ENCODE results near the gene MDK.

Gene MDK

GRCh38 chr11:46338988-46339666 lies 42.3 kb upstream of the MDK start:
- H3K18ac ChIP-seq (ENCODE audit: low read length), result peak overlapping the region; percentile 53
- DNase-seq, result peak; percentile 94
- no peak overlapping the region for H3K4ac ChIP-seq (ENCODE audit: low read depth, low read length)
- no peaks in the 10 kb centered on the region for H3K27me3 ChIP-seq (ENCODE audit: insufficient read depth, low read length, poor library complexity)
- no peak overlapping the region for H4K8ac ChIP-seq (ENCODE audit: low read depth, low read length)
- H3K27ac ChIP-seq (ENCODE audit: low read depth, low read length), result peak overlapping the region; percentile 61
- no CpG with 5 or more reads among the region's 16 CpGs for WGBS (ENCODE audit: extremely low coverage, insufficient coverage, low lambda C conversion rate)
- no peak overlapping the region for H2BK120ac ChIP-seq (ENCODE audit: low read depth, low read length)
- H3K9ac ChIP-seq (ENCODE audit: low read length), result peak overlapping the region; percentile 44
- H3K4me3 ChIP-seq (ENCODE audit: low read length), result no peak overlapping the region
- H3K23ac ChIP-seq (ENCODE audit: low read length), result no peak overlapping the region
- no peaks in the 10 kb centered on the region for H3K79me1 ChIP-seq (ENCODE audit: low read length)
- H3K4me1 ChIP-seq (ENCODE audit: control insufficient read depth, low read depth, low read length), result peaks cover 27% of the 10 kb centered on the region
- H3K36me3 ChIP-seq (ENCODE audit: control insufficient read depth, insufficient read depth, low read length), result no peaks in the 10 kb centered on the region
- H2BK15ac ChIP-seq (replicated peaks; ENCODE audit: low read depth), result no peak overlapping the region
- peak overlapping the region; percentile 74 for H2BK5ac ChIP-seq (ENCODE audit: low read length)
- peak overlapping the region; percentile 15 for H2AK5ac ChIP-seq (ENCODE audit: low read length)
- peak overlapping the region; percentile 71 for H3K4me2 ChIP-seq (ENCODE audit: low read length)
- peak overlapping the region; percentile 81 for H3K56ac ChIP-seq (ENCODE audit: low read length)
- H3K79me2 ChIP-seq (ENCODE audit: control insufficient read depth, insufficient read depth, low read length), result no peaks in the 10 kb centered on the region
- H4K5ac ChIP-seq (ENCODE audit: low read length), result no peak overlapping the region

DNA sequence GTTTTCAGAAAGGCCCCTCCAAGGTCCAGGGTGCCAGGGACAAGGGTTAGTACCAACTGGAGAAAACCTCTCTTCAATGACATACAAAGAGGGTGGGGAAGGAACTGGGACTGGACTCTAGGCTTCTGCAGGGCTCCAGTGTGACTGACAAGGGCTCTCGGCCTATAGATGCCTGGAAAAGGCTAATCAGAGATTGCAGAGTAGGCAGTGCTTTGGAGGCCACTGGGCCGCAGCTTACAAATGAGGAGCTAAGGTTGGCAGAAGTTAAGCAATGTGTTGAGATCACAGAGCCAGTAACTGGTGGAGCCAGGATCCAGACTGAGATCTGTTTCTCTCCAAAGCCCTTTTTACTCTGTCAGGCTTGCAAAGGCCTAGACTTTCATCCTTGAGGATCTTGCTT lies 41.7 kb upstream of the MDK start:
- Histone ChIP-seq H3K4ac (ENCODE audit: low read depth, low read length) (peak overlapping the region; percentile 22), H3K23ac (ENCODE audit: low read length) (no peak overlapping the region), H3K79me2 (ENCODE audit: control insufficient read depth, insufficient read depth, low read length) (no peaks in the 10 kb centered on the region), H3K27ac (ENCODE audit: low read depth, low read length) (peak overlapping the region; percentile 61), H2BK120ac (ENCODE audit: low read depth, low read length) (no peak overlapping the region), H3K56ac (ENCODE audit: low read length) (peak overlapping the region; percentile 68), H3K27me3 (ENCODE audit: insufficient read depth, low read length, poor library complexity) (no peaks in the 10 kb centered on the region), H3K4me3 (ENCODE audit: low read length) (no peak overlapping the region), H2BK15ac (replicated peaks; ENCODE audit: low read depth) (no peak overlapping the region), H4K8ac (ENCODE audit: low read depth, low read length) (no peak overlapping the region), H3K4me2 (ENCODE audit: low read length) (no peak overlapping the region), H3K18ac (ENCODE audit: low read length) (peak overlapping the region; percentile 11), H3K79me1 (ENCODE audit: low read length) (no peaks in the 10 kb centered on the region), H3K36me3 (ENCODE audit: control insufficient read depth, insufficient read depth, low read length) (no peaks in the 10 kb centered on the region), H2BK5ac (ENCODE audit: low read length) (no peak overlapping the region), H3K9ac (ENCODE audit: low read length) (peak overlapping the region; percentile 26), H3K4me1 (ENCODE audit: control insufficient read depth, low read depth, low read length) (peaks cover 27% of the 10 kb centered on the region), H4K5ac (ENCODE audit: low read length) (no peak overlapping the region), H2AK5ac (ENCODE audit: low read length) (peak overlapping the region; percentile 15)
- no CpG with 5 or more reads among the region's 2 CpGs for WGBS (ENCODE audit: extremely low coverage, insufficient coverage, low lambda C conversion rate)
- peak; percentile 55 for DNase-seq

DNA sequence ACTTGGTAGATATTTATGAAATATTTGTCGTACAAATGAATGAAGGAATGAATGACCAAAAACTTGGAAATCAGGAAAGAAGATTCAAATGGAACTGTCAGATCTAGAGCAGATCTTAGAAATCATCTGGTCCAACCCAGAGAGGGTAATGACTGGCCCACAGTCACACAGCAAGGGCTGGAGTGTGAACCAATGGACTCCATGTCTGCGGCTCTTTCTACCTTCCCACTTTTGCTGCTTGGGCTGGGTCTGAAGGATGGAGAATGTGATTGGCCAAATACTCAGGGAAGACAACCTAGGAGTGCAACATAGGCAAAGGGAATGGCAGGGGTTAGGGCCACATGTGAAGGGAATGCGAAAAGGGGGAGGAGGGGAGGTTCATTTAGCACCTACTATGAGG lies 40.0 kb upstream of the MDK start:
- H2AK5ac ChIP-seq (ENCODE audit: low read length), result no peak overlapping the region
- H2BK15ac ChIP-seq (replicated peaks; ENCODE audit: low read depth), result no peak overlapping the region
- H4K5ac ChIP-seq (ENCODE audit: low read length), result no peak overlapping the region
- no CpG with 5 or more reads among the region's 3 CpGs for WGBS (ENCODE audit: extremely low coverage, insufficient coverage, low lambda C conversion rate)
- peak overlapping the region; percentile 71 for H3K27ac ChIP-seq (ENCODE audit: low read depth, low read length)
- H2BK5ac ChIP-seq (ENCODE audit: low read length), result peak overlapping the region; percentile 33
- no peak overlapping the region for H3K4me2 ChIP-seq (ENCODE audit: low read length)
- no peak overlapping the region for H3K4me3 ChIP-seq (ENCODE audit: low read length)
- no peaks in the 10 kb centered on the region for H3K27me3 ChIP-seq (ENCODE audit: insufficient read depth, low read length, poor library complexity)
- peak overlapping the region; percentile 11 for H3K9ac ChIP-seq (ENCODE audit: low read length)
- H3K79me2 ChIP-seq (ENCODE audit: control insufficient read depth, insufficient read depth, low read length), result no peaks in the 10 kb centered on the region
- no peak overlapping the region for H3K4ac ChIP-seq (ENCODE audit: low read depth, low read length)
- no peaks in the 10 kb centered on the region for H3K79me1 ChIP-seq (ENCODE audit: low read length)
- peak overlapping the region; percentile 73 for H3K56ac ChIP-seq (ENCODE audit: low read length)
- DNase-seq, result no peak
- H2BK120ac ChIP-seq (ENCODE audit: low read depth, low read length), result no peak overlapping the region
- H3K18ac ChIP-seq (ENCODE audit: low read length), result peak overlapping the region; percentile 0
- H3K4me1 ChIP-seq (ENCODE audit: control insufficient read depth, low read depth, low read length), result peaks cover 30% of the 10 kb centered on the region
- H3K23ac ChIP-seq (ENCODE audit: low read length), result no peak overlapping the region
- no peaks in the 10 kb centered on the region for H3K36me3 ChIP-seq (ENCODE audit: control insufficient read depth, insufficient read depth, low read length)
- no peak overlapping the region for H4K8ac ChIP-seq (ENCODE audit: low read depth, low read length)

DNA sequence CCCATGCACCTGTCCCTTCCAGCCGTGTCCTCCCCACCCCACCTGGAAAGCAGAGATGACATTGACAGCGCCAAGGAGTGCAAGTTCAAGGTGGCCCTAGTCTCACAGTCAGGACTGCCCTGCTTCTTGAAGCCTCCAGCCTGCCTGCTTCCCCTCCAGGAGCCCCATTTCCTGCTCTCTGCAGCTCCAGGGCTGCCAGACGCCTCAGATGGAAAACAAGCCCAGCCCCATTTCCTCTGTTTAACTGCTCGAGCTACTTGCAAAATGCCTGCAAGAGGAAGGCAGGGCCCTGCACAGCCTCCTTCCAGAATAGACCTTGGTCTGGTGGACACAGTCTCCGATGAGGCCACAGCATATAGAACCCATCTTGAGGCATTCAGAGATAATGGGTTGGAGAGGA lies 39.2 kb upstream of the MDK start:
- peak overlapping the region; percentile 24 for H2BK120ac ChIP-seq (ENCODE audit: low read depth, low read length)
- H3K4me2 ChIP-seq (ENCODE audit: low read length), result no peak overlapping the region
- peak overlapping the region; percentile 73 for H3K56ac ChIP-seq (ENCODE audit: low read length)
- peak overlapping the region; percentile 71 for H3K27ac ChIP-seq (ENCODE audit: low read depth, low read length)
- no peaks in the 10 kb centered on the region for H3K36me3 ChIP-seq (ENCODE audit: control insufficient read depth, insufficient read depth, low read length)
- H4K5ac ChIP-seq (ENCODE audit: low read length), result no peak overlapping the region
- no peaks in the 10 kb centered on the region for H3K79me1 ChIP-seq (ENCODE audit: low read length)
- H3K23ac ChIP-seq (ENCODE audit: low read length), result no peak overlapping the region
- no peak overlapping the region for H4K8ac ChIP-seq (ENCODE audit: low read depth, low read length)
- no peaks in the 10 kb centered on the region for H3K27me3 ChIP-seq (ENCODE audit: insufficient read depth, low read length, poor library complexity)
- peak overlapping the region; percentile 2 for H2BK5ac ChIP-seq (ENCODE audit: low read length)
- no peaks in the 10 kb centered on the region for H3K79me2 ChIP-seq (ENCODE audit: control insufficient read depth, insufficient read depth, low read length)
- H2AK5ac ChIP-seq (ENCODE audit: low read length), result no peak overlapping the region
- peaks cover 34% of the 10 kb centered on the region for H3K4me1 ChIP-seq (ENCODE audit: control insufficient read depth, low read depth, low read length)
- peak; percentile 80 for DNase-seq
- H2BK15ac ChIP-seq (replicated peaks; ENCODE audit: low read depth), result no peak overlapping the region
- peak overlapping the region; percentile 39 for H3K9ac ChIP-seq (ENCODE audit: low read length)
- H3K18ac ChIP-seq (ENCODE audit: low read length), result peak overlapping the region; percentile 25
- no peak overlapping the region for H3K4me3 ChIP-seq (ENCODE audit: low read length)
- no peak overlapping the region for H3K4ac ChIP-seq (ENCODE audit: low read depth, low read length)
- no CpG with 5 or more reads among the region's 5 CpGs for whole genome bisulfite sequencing (ENCODE audit: extremely low coverage, insufficient coverage, low lambda C conversion rate)

DNA sequence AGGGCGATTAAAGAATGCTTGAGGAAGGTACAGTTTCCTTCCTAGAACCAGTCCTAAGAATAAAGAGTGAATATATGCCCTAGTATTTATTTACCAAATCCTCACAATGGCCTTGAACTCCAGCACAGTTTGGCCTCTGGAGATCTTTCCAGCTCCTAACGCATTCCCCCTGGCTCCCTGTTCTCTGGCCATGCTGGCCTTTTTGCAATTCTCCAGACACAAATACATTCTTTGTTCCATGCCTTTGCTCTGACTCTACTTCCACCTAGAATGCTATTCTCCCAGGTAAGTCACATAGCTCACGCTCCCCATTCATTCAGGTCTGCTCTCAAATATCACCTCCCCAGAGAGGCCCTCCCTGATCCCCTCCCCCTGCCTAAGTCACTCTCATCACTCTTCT lies 37.9 kb upstream of the MDK start:
- H2AK5ac ChIP-seq (ENCODE audit: low read length), result no peak overlapping the region
- peaks cover 33% of the 10 kb centered on the region for H3K4me1 ChIP-seq (ENCODE audit: control insufficient read depth, low read depth, low read length)
- H3K4me3 ChIP-seq (ENCODE audit: low read length), result no peak overlapping the region
- H4K8ac ChIP-seq (ENCODE audit: low read depth, low read length), result no peak overlapping the region
- H3K18ac ChIP-seq (ENCODE audit: low read length), result no peak overlapping the region
- no peak overlapping the region for H4K5ac ChIP-seq (ENCODE audit: low read length)
- no peak overlapping the region for H3K4ac ChIP-seq (ENCODE audit: low read depth, low read length)
- no peak overlapping the region for H3K23ac ChIP-seq (ENCODE audit: low read length)
- no peaks in the 10 kb centered on the region for H3K27me3 ChIP-seq (ENCODE audit: insufficient read depth, low read length, poor library complexity)
- no peak overlapping the region for H2BK15ac ChIP-seq (replicated peaks; ENCODE audit: low read depth)
- H3K79me1 ChIP-seq (ENCODE audit: low read length), result peaks cover 7% of the 10 kb centered on the region
- peak overlapping the region; percentile 47 for H2BK5ac ChIP-seq (ENCODE audit: low read length)
- WGBS (ENCODE audit: extremely low coverage, insufficient coverage, low lambda C conversion rate), result no CpG with 5 or more reads among the region's 3 CpGs
- no peak overlapping the region for H2BK120ac ChIP-seq (ENCODE audit: low read depth, low read length)
- H3K56ac ChIP-seq (ENCODE audit: low read length), result peak overlapping the region; percentile 75
- no peak overlapping the region for H3K9ac ChIP-seq (ENCODE audit: low read length)
- H3K36me3 ChIP-seq (ENCODE audit: control insufficient read depth, insufficient read depth, low read length), result no peaks in the 10 kb centered on the region
- no peak overlapping the region for H3K4me2 ChIP-seq (ENCODE audit: low read length)
- peak overlapping the region; percentile 19 for H3K27ac ChIP-seq (ENCODE audit: low read depth, low read length)
- peaks cover 8% of the 10 kb centered on the region for H3K79me2 ChIP-seq (ENCODE audit: control insufficient read depth, insufficient read depth, low read length)
- DNase-seq, result peak; percentile 67
